Right ventricle myocardium superior (tissue), 1 donor: Measurements from ENCODE around the gene TRAPPC2B. TPM values are rescaled to one million over a fixed set of nuclear protein-coding genes. Genes with fewer than 3 reads are reported as not detected.

ENCODE experiments used
- ATAC-seq: fragments of 200-7000 bp; cut with Tn5 transposase; one replicate; pipeline ENCODE4 v1.9.1; 2020; ENCODE audit warnings: mild to moderate bottlenecking; ENCODE audit not compliant: poor library complexity
- DNase-seq: peaks from one replicate; pipeline ENCODE4 v3.0.0-alpha.2; 2020
- intact Hi-C: fragments of 100-400 bp; cut with DNase I; formaldehyde crosslinking; loops from one replicate; pipeline ENCODE4 v1.11.2; 2022
- long read RNA-seq: library from polyadenylated mRNA; unstranded; transcript quantifications from one replicate; pipeline ENCODE4 v2.0.0, GENCODE V29; 2021
- total RNA-seq: library from RNA; stranded (reverse); fragmentation: NEBNext Ultra II Directional; extraction: Animal tissue kit (Norgen Biotek cat#: 25700); gene quantifications from one replicate; pipeline ENCODE4 v1.2.1, GENCODE V29; 2021
- donor health status: DM: no; HTN: yes; CAD: no; lungs with severe emphysema.

The TRAPPC2B gene
- 9.1 TPM for total RNA-seq
- long read RNA-seq, transcript TRAPPC2B-201 (2 exons, 732 nt), result major isoform, 14 of 14 reads
- long read RNA-seq, partial matches to known transcripts, result 0 of 14 reads
- long read RNA-seq, other reads (novel, unspliced or antisense), result 0 of 14 reads

- intact Hi-C loops, result no loop called here
- DNase-seq (peak; percentile 100), ATAC-seq (peak; percentile 98)
Observed at GRCh38 chr19:57362997-57363687, at the start of gene TRAPPC2B, which contains the start of gene ZNF547. Gene TRAPPC2B, plus strand, starts transcription at chr19:57363551. Its CDS starts 1,283 bp downstream, at chr19:57364834. Gene ZNF547, plus strand, starts transcription at chr19:57363551. Its CDS starts 5,005 bp downstream, at chr19:57368556.

- no peak for ATAC-seq
- intact Hi-C loops, result no loop called here
- DNase-seq, result no peak
Observed at GRCh38 chr19:57314146-57314545, 49.2 kb upstream of the TRAPPC2B start.

GRCh38 chr19:57317503-57317902 lies 45.8 kb upstream of the TRAPPC2B start:
- ATAC-seq (peak; percentile 39), DNase-seq (peak; percentile 54)
- intact Hi-C loops, result no loop called here

- ATAC-seq, result peak; percentile 26
- DNase-seq, result no peak
- intact Hi-C loops, result no loop called here
Observed at GRCh38 chr19:57319869-57320179, 43.5 kb upstream of the TRAPPC2B start.

GRCh38 chr19:57320180-57321084 lies 42.9 kb upstream of the TRAPPC2B start, which contains the start of gene ZNF543:
Gene ZNF543, plus strand, starts transcription at chr19:57320472. Its CDS starts 382 bp downstream, at chr19:57320854.
- intact Hi-C loops, result no loop called here
- ATAC-seq, result peak; percentile 99
- DNase-seq, result peak; percentile 98

- intact Hi-C loops, result no loop called here
- no peak for ATAC-seq
- no peak for DNase-seq
Observed at GRCh38 chr19:57321116-57321515, 42.2 kb upstream of the TRAPPC2B start.

GRCh38 chr19:57321751-57322150 lies 41.6 kb upstream of the TRAPPC2B start:
- ATAC-seq (no peak), DNase-seq (no peak)
- intact Hi-C loops, result no loop called here

- DNase-seq (no peak), ATAC-seq (no peak)
- intact Hi-C loops, result no loop called here
Observed at GRCh38 chr19:57324992-57325391, 38.4 kb upstream of the TRAPPC2B start.

GRCh38 chr19:57327993-57328392 lies 35.4 kb upstream of the TRAPPC2B start:
- DNase-seq (no peak), ATAC-seq (no peak)
- intact Hi-C loops, result no loop called here

- ATAC-seq, result no peak
- intact Hi-C loops, result no loop called here
- DNase-seq, result no peak
Observed at GRCh38 chr19:57334191-57334590, 29.2 kb upstream of the TRAPPC2B start.

- peak; percentile 82 for ATAC-seq
- intact Hi-C loops, result no loop called here
Observed at GRCh38 chr19:57338877-57339276, 24.5 kb upstream of the TRAPPC2B start.

GRCh38 chr19:57342582-57342981 lies 20.8 kb upstream of the TRAPPC2B start:
- DNase-seq, result no peak
- intact Hi-C loops, result no loop called here
- no peak for ATAC-seq

More at GRCh38 chr19:57338877-57339276, 24.5 kb upstream of the TRAPPC2B start:
- DNase-seq, result no peak

- intact Hi-C loops, result no loop called here
- DNase-seq (no peak), ATAC-seq (no peak)
Observed at GRCh38 chr19:57348136-57348535, 15.2 kb upstream of the TRAPPC2B start.

GRCh38 chr19:57350877-57351805 lies 12.2 kb upstream of the TRAPPC2B start, which contains the start of gene ZNF304:
Gene ZNF304, plus strand, starts transcription at chr19:57351271. Its CDS starts 394 bp downstream, at chr19:57351665.
- DNase-seq, result peak; percentile 97
- intact Hi-C loops, result loop anchor here (5.0 kb wide), 1 partner anchor 69 kb away; the partner anchor contains the start of gene ZNF460
- peak; percentile 99 for ATAC-seq

- intact Hi-C loops, result loop anchor here (5.0 kb wide), 1 partner anchor 70 kb away; the partner anchor contains the start of gene ZNF460
- ATAC-seq (peak; percentile 1), DNase-seq (no peak)
Observed at GRCh38 chr19:57351867-57352266, 11.5 kb upstream of the TRAPPC2B start.

- DNase-seq (no peak), ATAC-seq (no peak)
- intact Hi-C loops, result no loop called here
Observed at GRCh38 chr19:57355916-57356315, 7.4 kb upstream of the TRAPPC2B start.

GRCh38 chr19:57357406-57357805 lies 5.9 kb upstream of the TRAPPC2B start:
- ATAC-seq (no peak), DNase-seq (no peak)
- intact Hi-C loops, result no loop called here

- intact Hi-C loops, result no loop called here
- no peak for DNase-seq
- no peak for ATAC-seq
Observed at GRCh38 chr19:57359300-57359699, 4.1 kb upstream of the TRAPPC2B start.
